BLaER1 (cell line): ENCODE measurements around the gene PGAM2.

Experiments used
- H3K27ac ChIP-seq: shearing (Covaris generic); formaldehyde crosslinking; 2 replicates; pipeline ENCODE4 v1.8.1; 2022
- H3K27me3 ChIP-seq: shearing (Covaris generic); formaldehyde crosslinking; 2 replicates; pipeline ENCODE4 v1.8.1; 2022
- H3K36me3 ChIP-seq: shearing (Covaris generic); formaldehyde crosslinking; 2 replicates; pipeline ENCODE4 v1.8.1; 2022
- H3K4me1 ChIP-seq: shearing (Covaris generic); formaldehyde crosslinking; 2 replicates; pipeline ENCODE4 v1.8.1; 2022
- H3K4me2 ChIP-seq: shearing (Covaris generic); formaldehyde crosslinking; 2 replicates; pipeline ENCODE4 v1.8.1; 2022
- H3K4me3 ChIP-seq: shearing (Covaris generic); formaldehyde crosslinking; 2 replicates; pipeline ENCODE4 v1.8.1; 2022
- H3K9ac ChIP-seq: shearing (Covaris generic); formaldehyde crosslinking; 2 replicates; pipeline ENCODE4 v1.8.1; 2022
- H3K9me3 ChIP-seq: shearing (Covaris generic); formaldehyde crosslinking; 2 replicates; pipeline ENCODE4 v1.8.1; 2022
- H4K20me1 ChIP-seq: shearing (Covaris generic); formaldehyde crosslinking; 2 replicates; pipeline ENCODE4 v1.8.1; 2022
- Cebpa-rat ChIP-seq: shearing (Covaris generic); IDR thresholded peaks from 2 replicates; pipeline ENCODE4 v1.8.1; 2022

PGAM2 gene

DNA sequence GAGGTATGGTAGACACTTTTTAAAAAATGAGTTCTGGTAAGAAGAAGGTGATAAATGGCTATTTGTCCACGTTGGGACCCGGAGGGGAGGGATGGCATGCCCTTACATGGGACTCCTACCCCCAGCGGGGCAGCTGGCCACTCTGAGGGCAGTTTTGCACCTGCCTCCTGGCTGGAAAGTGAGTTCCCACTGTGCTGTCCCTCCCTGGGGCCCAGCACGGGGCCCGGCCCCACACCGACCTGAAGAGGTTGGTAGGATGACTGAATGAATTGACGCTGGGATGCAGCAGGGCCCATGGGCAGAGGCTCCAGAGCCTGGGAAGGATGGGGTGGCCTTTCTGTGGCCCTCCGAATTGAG is 38.2 kb upstream of the PGAM2 start:
- H3K9me3 ChIP-seq = no peaks in the 10 kb centered on the region
- H3K4me3 ChIP-seq = peak overlapping the region; percentile 81
- peak overlapping the region; percentile 99 for H3K27ac ChIP-seq
- H3K36me3 ChIP-seq = peaks cover 33% of the 10 kb centered on the region
- peak overlapping the region; percentile 80 for H3K9ac ChIP-seq
- peak overlapping the region; percentile 76 for H3K4me2 ChIP-seq
- TF ChIP-seq Cebpa-rat = no peak
- peaks cover 88% of the 10 kb centered on the region for H3K4me1 ChIP-seq
- H4K20me1 ChIP-seq = peaks cover 39% of the 10 kb centered on the region
- no peaks in the 10 kb centered on the region for H3K27me3 ChIP-seq

DNA sequence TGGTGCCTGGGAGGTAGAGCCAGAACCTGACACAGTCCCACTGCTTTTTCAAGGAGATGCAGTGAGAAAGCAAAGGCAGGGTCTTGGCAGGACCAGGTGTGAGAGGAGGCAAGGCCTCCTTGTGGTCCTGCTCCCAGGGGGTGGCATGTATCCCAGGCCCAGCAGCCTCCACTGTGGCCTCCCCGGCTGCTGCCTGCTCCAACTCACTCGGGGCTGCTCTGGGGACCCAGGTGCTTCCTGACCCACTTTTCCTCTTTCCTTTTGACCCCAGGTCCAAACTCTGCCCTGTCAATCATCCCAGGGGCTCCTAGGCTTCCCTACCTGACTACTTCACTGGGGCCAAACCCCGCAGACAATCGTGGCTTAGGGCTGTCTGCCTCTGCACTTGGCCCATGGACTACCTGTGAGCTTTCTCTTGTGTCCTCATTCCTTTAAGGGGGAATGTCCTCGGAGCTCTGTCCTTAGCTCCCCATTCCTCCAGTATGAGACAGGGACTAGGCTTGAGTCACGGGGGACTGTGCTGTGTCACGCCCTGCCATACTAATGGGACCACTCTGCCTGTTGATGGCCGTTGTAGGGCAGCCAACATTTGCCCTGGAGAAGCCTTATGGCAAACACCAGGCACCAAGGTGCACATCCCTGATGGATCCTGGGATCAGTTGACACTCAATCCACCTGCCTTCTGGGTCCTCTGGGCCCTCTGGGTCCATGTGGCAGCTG is 37.6 kb upstream of the PGAM2 start:
- H3K4me2 ChIP-seq = peak overlapping the region; percentile 76
- no peak for TF ChIP-seq Cebpa-rat

DNA sequence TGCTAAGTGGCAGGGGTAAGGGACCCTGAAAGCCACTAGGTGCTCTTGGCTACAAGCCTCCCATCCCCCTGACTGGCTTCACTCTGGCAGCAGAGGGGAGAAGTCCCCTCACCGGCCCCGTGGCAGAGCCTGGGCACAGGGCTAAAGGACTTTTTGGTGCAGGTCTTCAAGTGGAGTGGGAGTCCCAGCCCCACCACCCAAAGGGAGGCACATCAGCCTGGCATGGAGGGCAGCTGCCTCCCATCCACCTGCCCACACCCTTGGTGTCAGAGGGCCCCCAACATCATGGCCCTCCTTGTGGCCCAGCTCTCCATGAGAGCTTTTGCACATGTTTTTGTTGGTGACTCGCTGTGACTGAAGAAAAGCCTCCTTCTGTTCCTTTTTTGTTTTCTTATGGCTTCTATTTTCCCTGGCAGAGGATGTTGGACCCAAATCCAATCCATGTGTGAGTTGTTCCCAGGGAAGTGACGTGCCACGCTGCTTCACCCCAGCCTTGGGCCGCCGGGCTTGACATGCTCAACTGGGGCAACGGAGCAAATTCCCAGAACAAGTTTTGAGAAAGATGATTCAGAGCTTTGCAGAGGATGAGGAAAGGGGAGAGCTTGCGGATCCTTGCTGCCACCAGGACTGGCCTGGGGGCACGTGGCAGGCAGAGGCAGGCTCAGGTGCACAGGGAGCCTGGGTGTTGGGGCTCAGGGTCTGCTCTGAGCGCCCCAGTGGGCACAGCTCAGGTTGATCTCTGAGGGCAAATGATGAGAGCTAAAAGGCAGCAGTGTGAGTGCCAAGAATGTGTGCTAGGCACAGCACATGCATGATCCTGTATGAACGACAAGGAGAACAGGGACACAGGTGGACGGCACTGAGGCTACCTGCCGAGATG is 36.8 kb upstream of the PGAM2 start:
- no peak for TF ChIP-seq Cebpa-rat
- Histone ChIP-seq H3K4me3 (peak overlapping the region; percentile 81), H3K27me3 (no peaks in the 10 kb centered on the region), H3K4me2 (peak overlapping the region; percentile 76), H3K36me3 (peaks cover 20% of the 10 kb centered on the region), H3K9me3 (no peaks in the 10 kb centered on the region), H3K27ac (peak overlapping the region; percentile 99), H3K4me1 (peaks cover 88% of the 10 kb centered on the region), H3K9ac (peak overlapping the region; percentile 80), H4K20me1 (peaks cover 26% of the 10 kb centered on the region)

More for the DNA sequence above, 37.6 kb upstream of the PGAM2 start:
- peaks cover 34% of the 10 kb centered on the region for H4K20me1 ChIP-seq
- no peaks in the 10 kb centered on the region for H3K27me3 ChIP-seq
- peak overlapping the region; percentile 80 for H3K9ac ChIP-seq
- H3K4me1 ChIP-seq = peaks cover 88% of the 10 kb centered on the region
- H3K9me3 ChIP-seq = no peaks in the 10 kb centered on the region
- H3K27ac ChIP-seq = peak overlapping the region; percentile 99
- peak overlapping the region; percentile 81 for H3K4me3 ChIP-seq
- H3K36me3 ChIP-seq = peaks cover 28% of the 10 kb centered on the region

DNA sequence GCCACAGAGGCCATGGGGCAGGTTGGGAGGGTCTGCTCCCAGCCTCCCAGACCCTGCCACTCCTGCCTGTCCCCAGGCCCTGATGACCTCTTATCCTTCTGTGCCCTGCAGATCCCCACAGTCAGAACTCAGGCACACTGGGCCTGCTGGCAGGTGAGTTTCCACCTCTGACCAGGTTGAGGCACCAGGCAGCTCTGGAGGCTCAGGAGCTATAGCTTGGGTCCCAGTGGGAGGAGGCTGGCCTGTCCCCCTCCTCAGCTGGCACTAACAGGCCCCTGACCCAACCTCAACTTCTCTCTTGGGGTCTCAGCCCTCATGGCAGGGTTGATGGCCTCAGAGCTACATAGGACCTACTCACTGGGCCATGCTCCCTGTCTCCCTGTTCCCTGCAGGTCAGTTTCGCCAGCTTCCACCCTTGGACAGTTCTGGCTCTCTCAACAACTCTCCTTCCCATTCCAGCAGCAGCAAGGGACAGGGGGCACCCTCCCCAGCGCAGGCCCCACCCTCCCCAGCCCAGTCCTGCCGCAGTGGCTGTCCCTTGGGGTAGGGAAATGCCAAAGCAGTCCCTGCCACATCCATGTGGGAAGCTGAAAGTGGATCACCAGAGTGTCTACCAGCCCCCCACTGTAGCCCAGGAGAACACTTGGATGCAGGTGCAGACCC is 36.1 kb upstream of the PGAM2 start:
- H3K36me3 ChIP-seq = peaks cover 12% of the 10 kb centered on the region
- peak overlapping the region; percentile 54 for H3K4me3 ChIP-seq
- H3K27me3 ChIP-seq = no peaks in the 10 kb centered on the region
- H4K20me1 ChIP-seq = peaks cover 18% of the 10 kb centered on the region
- H3K9me3 ChIP-seq = no peaks in the 10 kb centered on the region
- H3K27ac ChIP-seq = peak overlapping the region; percentile 99
- peak overlapping the region; percentile 76 for H3K4me2 ChIP-seq
- peaks cover 88% of the 10 kb centered on the region for H3K4me1 ChIP-seq
- no peak for TF ChIP-seq Cebpa-rat
- H3K9ac ChIP-seq = peak overlapping the region; percentile 80

DNA sequence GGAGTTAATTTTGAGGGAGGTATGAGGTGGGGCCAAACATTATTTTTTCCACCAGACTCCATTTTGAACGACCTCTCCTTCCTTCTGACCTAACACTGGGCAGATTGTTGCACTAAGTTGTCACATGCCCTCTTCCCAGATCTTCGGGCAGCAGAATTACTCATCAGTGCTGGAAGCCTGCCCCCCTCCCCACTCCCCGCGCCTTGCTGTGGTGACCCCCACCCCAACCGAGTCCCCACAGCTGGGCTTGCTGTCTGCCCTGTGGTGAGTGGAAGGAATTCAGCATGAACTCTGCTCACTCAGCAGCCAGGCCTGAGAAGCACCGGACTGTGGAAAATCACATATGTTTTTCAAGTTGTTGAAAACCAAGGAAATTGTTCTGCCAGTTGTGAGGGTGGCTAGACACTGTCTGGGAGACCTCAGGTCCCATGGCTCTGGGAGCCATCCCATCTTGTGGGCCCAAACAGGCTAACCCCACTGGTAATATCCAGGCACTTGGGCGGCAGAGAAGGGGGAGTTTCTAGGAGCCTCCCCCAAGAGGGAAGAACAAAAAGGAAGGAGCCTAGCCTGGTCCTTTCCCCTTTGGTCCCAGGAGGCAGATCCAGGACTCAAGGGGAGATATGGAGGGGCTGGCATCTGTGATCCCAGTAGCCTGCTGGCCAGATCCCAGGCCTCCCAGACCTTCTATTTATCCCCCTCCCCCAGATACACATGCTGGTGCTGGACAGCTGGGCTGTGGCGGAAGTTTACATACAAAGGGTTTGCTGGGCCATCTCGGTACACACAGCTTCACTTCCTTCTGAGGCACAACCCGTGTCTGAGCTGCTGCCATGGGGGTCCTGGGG is 35.3 kb upstream of the PGAM2 start:
- H3K27ac ChIP-seq = peak overlapping the region; percentile 99
- peaks cover 11% of the 10 kb centered on the region for H4K20me1 ChIP-seq
- H3K4me1 ChIP-seq = peaks cover 88% of the 10 kb centered on the region
- H3K9ac ChIP-seq = peak overlapping the region; percentile 80
- no peaks in the 10 kb centered on the region for H3K27me3 ChIP-seq
- peaks cover 4% of the 10 kb centered on the region; the same call in 1 of the 2 replicates for H3K36me3 ChIP-seq
- H3K9me3 ChIP-seq = no peaks in the 10 kb centered on the region
- H3K4me3 ChIP-seq = peak overlapping the region; percentile 54
- no peak for TF ChIP-seq Cebpa-rat
- H3K4me2 ChIP-seq = peak overlapping the region; percentile 76

DNA sequence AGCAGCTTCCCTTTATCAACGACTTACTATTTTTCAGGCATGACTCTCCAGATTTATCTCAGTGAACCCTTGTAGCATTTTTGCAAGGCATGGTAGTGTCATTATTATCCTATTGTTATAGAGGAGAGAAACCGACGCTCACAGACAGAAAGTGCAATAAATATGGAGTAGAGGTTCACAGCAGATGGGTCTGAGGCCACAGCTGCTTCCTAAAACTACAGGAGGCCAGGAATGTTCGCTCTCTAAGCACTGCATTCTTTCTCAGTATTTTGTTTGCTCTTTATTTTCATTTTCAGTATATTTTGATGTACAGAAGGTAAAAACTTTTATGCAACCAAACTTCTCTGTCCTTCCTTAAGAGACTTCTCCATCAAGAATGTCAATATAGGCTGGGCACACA is 34.3 kb upstream of the PGAM2 start:
- no peaks in the 10 kb centered on the region for H3K27me3 ChIP-seq
- H3K4me2 ChIP-seq = peak overlapping the region; percentile 76
- no peaks in the 10 kb centered on the region for H3K36me3 ChIP-seq
- no peak for TF ChIP-seq Cebpa-rat
- no peaks in the 10 kb centered on the region for H3K9me3 ChIP-seq
- H3K27ac ChIP-seq = peak overlapping the region; percentile 99
- H3K4me3 ChIP-seq = no peak overlapping the region
- peaks cover 92% of the 10 kb centered on the region for H3K4me1 ChIP-seq
- H4K20me1 ChIP-seq = peaks cover under 1% of the 10 kb centered on the region; the same call in 1 of the 2 replicates
- H3K9ac ChIP-seq = peak overlapping the region; percentile 80

DNA sequence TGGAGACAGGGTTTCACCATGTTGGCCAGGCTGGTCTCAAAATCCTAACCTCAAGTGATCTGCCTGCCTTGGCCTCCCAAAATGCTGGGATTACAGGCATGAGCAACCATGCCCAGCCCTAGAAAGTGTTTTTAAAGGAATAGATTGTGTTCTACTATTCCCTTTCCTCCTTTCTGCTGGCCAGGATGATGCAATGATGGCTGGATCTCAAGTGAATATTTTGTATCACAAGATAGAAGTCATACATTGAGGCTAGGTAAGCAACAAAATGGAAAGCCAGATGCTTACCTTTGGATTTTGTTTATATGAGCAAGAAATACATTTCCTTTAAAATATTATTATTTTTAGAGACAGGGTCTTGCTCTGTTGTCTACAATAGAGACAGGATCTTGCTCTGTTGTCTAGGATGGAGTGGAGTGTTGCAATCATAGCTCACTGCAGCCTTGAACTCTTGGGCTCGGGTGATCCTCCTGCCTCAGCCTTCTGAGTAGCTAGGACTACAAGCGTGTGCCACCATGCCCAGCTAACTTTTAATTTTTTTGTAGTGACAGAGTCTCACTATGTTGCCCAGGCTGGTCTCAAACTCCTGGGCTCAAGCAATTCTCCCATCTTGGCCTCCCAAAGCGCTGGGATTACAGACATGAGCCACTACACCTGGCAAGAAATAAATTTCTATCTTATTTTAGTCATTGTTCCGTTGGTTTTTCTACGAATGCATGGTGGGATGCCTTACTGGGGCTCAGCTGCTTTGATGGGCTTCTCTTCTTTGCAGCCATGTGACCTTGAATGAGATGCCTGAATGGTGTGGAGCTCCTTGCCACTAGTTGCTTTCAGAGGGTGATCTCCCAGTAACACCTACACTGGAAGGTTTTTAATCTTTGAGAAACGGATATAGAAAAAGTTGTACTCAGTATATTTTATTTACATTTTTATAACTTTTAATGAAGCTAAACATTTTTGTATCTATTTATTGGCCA is 33.0 kb upstream of the PGAM2 start:
- Histone ChIP-seq H3K4me3 (no peak overlapping the region), H3K4me2 (peak overlapping the region; percentile 76), H3K27me3 (no peaks in the 10 kb centered on the region), H3K9ac (peak overlapping the region; percentile 91), H3K27ac (peak overlapping the region; percentile 99), H3K36me3 (no peaks in the 10 kb centered on the region), H4K20me1 (no peaks in the 10 kb centered on the region), H3K9me3 (no peaks in the 10 kb centered on the region), H3K4me1 (peaks cover 100% of the 10 kb centered on the region)
- TF ChIP-seq Cebpa-rat = peak; percentile 40; the same call in 1 of the 2 replicates
